HG02970 (cell line): ENCODE results near the gene HECA.
"Not testable (repeated sequence)": the region's sequence is repeated elsewhere in the genome, so short reads cannot be mapped to it uniquely, and the experiment has no call there.

ENCODE experiments used
- ATAC-seq: cut with Tn5 transposase; IDR thresholded peaks from one replicate; pipeline ENCODE4 v1.9.1; 2021; ENCODE audit warnings: mild to moderate bottlenecking, moderate library complexity, moderate number of reproducible peaks; ENCODE audit not compliant: unreplicated experiment, low FRiP score

The HECA gene

GRCh38 chr6:139134064-139134395 is 850 bp upstream of the HECA start:
- ATAC-seq = no peak

- peak; percentile 33 for ATAC-seq
Measured at GRCh38 chr6:139135578-139136545, 982 bp downstream of the HECA start.

GRCh38 chr6:139137706-139138105 is 2.8 kb downstream of the HECA start:
- no peak for ATAC-seq

- ATAC-seq = not testable (repeated sequence)
Measured at GRCh38 chr6:139140854-139141253, 6.0 kb downstream of the HECA start.

GRCh38 chr6:139142262-139142661 is 7.4 kb downstream of the HECA start:
- no peak for ATAC-seq

GRCh38 chr6:139143111-139143510 is 8.2 kb downstream of the HECA start:
- ATAC-seq = no peak

- ATAC-seq = no peak
Measured at GRCh38 chr6:139144490-139145085, 9.7 kb downstream of the HECA start.

GRCh38 chr6:139145661-139146060 is 10.8 kb downstream of the HECA start:
- no peak for ATAC-seq

GRCh38 chr6:139146317-139146726 is 11.4 kb downstream of the HECA start:
- ATAC-seq = no peak

GRCh38 chr6:139147628-139148027 is 12.7 kb downstream of the HECA start:
- no peak for ATAC-seq

- no peak for ATAC-seq
Measured at GRCh38 chr6:139148557-139149235, 13.8 kb downstream of the HECA start.

- ATAC-seq = no peak
Measured at GRCh38 chr6:139149383-139149782, 14.5 kb downstream of the HECA start.

- ATAC-seq = no peak
Measured at GRCh38 chr6:139150920-139151319, 16.0 kb downstream of the HECA start.

- no peak for ATAC-seq
Measured at GRCh38 chr6:139151425-139152087, 16.7 kb downstream of the HECA start.

- no peak for ATAC-seq
Measured at GRCh38 chr6:139152088-139152891, 17.4 kb downstream of the HECA start.

GRCh38 chr6:139152892-139153271 is 18.0 kb downstream of the HECA start:
- ATAC-seq = no peak

GRCh38 chr6:139153855-139154254 is 19.0 kb downstream of the HECA start:
- ATAC-seq = no peak

GRCh38 chr6:139154881-139155547 is 20.1 kb downstream of the HECA start:
- no peak for ATAC-seq

GRCh38 chr6:139156102-139156501 is 21.2 kb downstream of the HECA start:
- ATAC-seq = no peak
